ENCODE measurements around the gene PDS5A.
"Not testable (repeated sequence)": the region's sequence is repeated elsewhere in the genome, so short reads cannot be mapped to it uniquely, and the experiment has no call there.

PDS5A gene

DNA sequence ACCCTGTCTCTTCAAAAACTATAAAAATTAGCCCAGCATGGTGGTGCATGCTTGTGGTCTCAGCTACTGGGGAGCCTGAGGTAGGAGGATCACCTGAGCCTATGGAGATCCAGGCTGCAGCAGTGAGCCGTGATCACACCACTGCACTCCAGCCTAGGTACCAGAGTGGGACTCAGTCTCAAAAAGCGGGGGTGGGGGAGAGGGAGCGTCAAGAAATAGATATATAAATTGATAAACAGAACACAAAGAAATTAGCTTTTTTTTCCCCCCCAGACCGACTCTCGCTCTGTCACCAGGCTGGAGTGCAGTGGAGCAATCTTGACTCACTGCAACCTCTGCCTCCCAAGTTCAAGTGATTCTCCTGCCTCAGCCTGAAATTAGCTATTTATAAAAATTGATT, 14.1 kb downstream of the PDS5A start:
- CTCF ChIA-PET, result interaction anchor here (1.6 to 5.0 kb wide), 4 partner anchors 11 to 494 kb away, joined by 3 to 23 read pairs (median 6); partner anchors contain the start of gene PDS5A
- POLR2A ChIA-PET, result no interaction called here
- TF ChIP-seq, protein P1, sequence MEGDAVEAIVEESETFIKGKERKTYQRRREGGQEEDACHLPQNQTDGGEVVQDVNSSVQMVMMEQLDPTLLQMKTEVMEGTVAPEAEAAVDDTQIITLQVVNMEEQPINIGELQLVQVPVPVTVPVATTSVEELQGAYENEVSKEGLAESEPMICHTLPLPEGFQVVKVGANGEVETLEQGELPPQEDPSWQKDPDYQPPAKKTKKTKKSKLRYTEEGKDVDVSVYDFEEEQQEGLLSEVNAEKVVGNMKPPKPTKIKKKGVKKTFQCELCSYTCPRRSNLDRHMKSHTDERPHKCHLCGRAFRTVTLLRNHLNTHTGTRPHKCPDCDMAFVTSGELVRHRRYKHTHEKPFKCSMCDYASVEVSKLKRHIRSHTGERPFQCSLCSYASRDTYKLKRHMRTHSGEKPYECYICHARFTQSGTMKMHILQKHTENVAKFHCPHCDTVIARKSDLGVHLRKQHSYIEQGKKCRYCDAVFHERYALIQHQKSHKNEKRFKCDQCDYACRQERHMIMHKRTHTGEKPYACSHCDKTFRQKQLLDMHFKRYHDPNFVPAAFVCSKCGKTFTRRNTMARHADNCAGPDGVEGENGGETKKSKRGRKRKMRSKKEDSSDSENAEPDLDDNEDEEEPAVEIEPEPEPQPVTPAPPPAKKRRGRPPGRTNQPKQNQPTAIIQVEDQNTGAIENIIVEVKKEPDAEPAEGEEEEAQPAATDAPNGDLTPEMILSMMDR (IDR thresholded peaks at IDR 0.05; ENCODE audit: insufficient read depth, low read length, missing control alignments), result no peak
- DNase-seq (ENCODE audit: low read depth, low spot score), result no peak
- no peak overlapping the region for H3K4me3 ChIP-seq (ENCODE audit: low read depth, low read length)

DNA sequence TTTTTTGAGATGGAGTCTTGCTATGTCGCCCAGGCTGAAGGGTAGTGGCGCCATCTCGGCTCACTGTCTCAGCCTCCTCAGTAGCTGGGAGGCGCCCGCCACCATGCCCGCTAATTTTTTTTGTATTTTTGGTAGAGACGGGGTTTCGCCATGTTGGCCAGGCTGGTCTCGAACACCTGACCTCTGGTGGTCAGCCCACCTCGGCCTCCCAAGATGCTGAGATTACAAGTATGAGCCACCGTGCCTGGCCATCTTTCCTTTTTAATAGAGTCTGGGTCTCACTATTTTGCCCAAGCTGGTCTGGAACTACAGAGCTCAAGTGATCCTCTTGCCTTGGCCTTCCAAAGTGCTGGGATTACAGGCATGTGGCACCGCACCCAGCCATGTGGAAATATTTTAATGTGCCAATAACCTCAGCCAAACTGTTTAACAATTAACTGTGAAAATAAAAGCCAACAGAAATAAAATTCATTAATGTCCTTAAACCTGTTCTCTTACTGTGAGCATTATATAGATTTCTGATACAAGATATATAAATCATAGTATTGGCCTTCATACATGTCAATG, 16.3 kb downstream of the PDS5A start:
- TF ChIP-seq, protein P1 (IDR thresholded peaks at IDR 0.05; ENCODE audit: insufficient read depth, low read length, missing control alignments), result no peak
- ChIA-PET POLR2A (interaction anchor here (0.8 kb wide), 1 partner anchor 22 kb away, joined by 3 read pairs; no protein-coding TSS in a partner anchor), CTCF (interaction anchor here (0.6 kb wide), 1 partner anchor 24 kb away, joined by 3 read pairs; no protein-coding TSS in a partner anchor)
- H3K4me3 ChIP-seq (ENCODE audit: low read depth, low read length), result no peak overlapping the region
- DNase-seq (ENCODE audit: low read depth, low spot score), result no peak

DNA sequence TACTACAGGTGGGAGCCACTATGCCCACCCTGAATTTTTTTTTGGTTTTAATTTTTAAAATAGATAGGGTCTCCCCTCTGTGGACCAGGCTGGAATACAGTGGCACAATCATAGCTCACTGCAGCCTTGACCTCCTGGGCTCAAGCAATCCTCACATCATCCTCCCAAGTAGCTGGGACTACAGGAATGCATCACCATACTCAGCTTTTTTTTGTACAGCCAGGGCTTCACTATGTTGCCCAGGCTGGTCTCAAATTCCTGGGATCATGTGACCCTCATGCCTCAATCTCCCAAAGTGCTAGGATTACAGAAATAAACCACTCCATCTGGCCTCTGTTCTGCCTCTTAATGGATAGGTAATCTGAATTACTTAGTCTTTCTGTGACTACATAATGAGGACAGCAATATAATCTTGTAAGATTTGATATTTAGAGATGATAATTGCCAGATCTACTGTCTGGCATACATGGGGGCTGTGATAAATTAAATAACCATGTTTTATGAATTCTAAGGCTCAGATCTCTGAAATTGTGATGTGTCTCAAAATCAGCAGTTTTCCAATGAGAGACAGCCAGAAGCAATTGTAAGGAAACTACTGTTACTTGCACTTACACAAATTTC, 26.7 kb downstream of the PDS5A start:
- CTCF ChIA-PET, result interaction anchor here (0.6 kb wide), 1 partner anchor 42 kb away, joined by 3 read pairs; no protein-coding TSS in a partner anchor
- TF ChIP-seq, protein P1 (IDR thresholded peaks at IDR 0.05; ENCODE audit: insufficient read depth, low read length, missing control alignments), result no peak
- POLR2A ChIA-PET, result no interaction called here
- H3K4me3 ChIP-seq (ENCODE audit: low read depth, low read length), result no peak overlapping the region
- DNase-seq (ENCODE audit: low read depth, low spot score), result no peak

DNA sequence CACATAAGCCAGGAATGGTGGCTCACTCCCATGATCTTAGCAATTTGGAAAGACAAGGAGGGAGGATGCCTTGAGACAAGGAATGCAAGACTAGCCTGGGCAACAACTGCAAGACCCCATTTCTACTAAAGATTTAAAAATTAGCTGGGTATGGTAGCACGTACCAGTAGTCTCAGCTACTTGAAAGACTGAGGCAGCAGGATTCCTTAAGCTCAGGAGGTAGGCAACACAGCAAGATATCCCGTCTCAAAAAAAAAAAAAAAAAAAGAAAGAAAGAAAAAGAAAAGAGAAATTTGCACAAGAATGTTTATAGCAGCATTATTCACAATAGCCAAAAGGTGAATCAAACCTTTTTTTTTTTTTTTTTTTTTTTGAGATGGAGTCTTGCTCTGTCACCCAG, 29.7 kb downstream of the PDS5A start:
- H3K4me3 ChIP-seq (ENCODE audit: low read depth, low read length), result no peak overlapping the region
- ChIA-PET POLR2A (no interaction called here), CTCF (interaction anchor here (1.3 kb wide), 2 partner anchors 28 to 479 kb away, joined by 3 read pairs; no protein-coding TSS in a partner anchor)
- TF ChIP-seq, protein P1 (IDR thresholded peaks at IDR 0.05; ENCODE audit: insufficient read depth, low read length, missing control alignments), result no peak
- no peak for DNase-seq (ENCODE audit: low read depth, low spot score)

DNA sequence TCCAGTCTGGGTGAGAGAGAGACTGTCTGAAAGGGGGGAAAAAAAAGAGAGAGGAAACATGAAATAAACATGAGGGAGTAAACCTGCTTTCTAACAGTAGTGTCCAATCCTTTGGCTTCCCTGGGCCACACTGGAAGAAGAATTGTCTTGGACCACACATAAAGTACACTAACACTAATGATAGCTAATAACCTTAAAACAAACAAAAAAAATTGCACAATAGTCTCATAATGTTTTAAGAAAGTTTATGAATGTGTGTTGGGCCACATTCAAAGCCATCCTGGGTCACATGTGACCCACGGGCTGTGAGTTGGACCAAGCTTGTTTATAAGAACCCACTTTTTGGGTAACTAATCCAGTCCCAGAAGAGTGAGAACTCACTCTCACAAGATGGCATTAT, 30.3 kb downstream of the PDS5A start:
- no peak for DNase-seq (ENCODE audit: low read depth, low spot score)
- no peak overlapping the region for H3K4me3 ChIP-seq (ENCODE audit: low read depth, low read length)
- TF ChIP-seq, protein P1 (IDR thresholded peaks at IDR 0.05; ENCODE audit: insufficient read depth, low read length, missing control alignments), result no peak
- CTCF ChIA-PET, result interaction anchor here (1.0 to 1.3 kb wide), 3 partner anchors 29 to 478 kb away, joined by 3 to 4 read pairs (median 3); no protein-coding TSS in a partner anchor
- POLR2A ChIA-PET, result no interaction called here

DNA sequence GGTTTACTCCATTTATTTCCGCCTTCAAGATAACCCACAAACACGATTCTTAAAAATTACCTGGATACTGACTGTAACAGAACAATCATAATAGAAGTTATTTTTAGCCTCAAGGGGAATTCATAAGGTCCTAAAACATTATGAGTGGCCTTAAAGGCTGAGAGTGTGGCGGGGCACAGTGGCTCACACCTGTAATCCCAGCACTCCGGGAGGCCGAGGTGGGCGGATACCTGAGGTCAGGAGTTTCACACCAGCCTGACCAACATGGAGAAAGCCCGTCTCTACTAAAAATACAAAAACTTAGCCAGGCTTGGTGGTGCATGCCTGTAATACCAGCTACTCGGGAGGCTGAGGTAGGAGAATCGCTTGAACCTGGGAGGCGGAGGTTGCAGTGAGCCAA, 33.5 kb downstream of the PDS5A start:
- POLR2A ChIA-PET; H3K4me3 ChIP-seq (ENCODE audit: low read depth, low read length); DNase-seq (ENCODE audit: low read depth, low spot score): not testable (repeated sequence)
- CTCF ChIA-PET, result interaction anchor here (1.4 kb wide), 1 partner anchor 475 kb away, joined by 5 read pairs; no protein-coding TSS in a partner anchor
